A673 (cell line): Measurements from ENCODE around the gene RBFOX2.
"Not testable (repeated sequence)": the region's sequence is repeated elsewhere in the genome, so short reads cannot be mapped to it uniquely, and the experiment has no call there.

Experiments used
- CTCF ChIP-seq: fragments of 300-800, 200-600 bp; sonication (generic); conservative IDR thresholded peaks from 2 replicates; pipeline ENCODE4 v1.5.1; 2017; ENCODE audit warnings: low read depth, mild to moderate bottlenecking, antibody characterized with exemption, low read length, moderate library complexity, mixed read lengths
- EZH2 ChIP-seq: fragments of 200-600 bp; sonication (generic); IDR thresholded peaks from 2 replicates; pipeline ENCODE4 v1.6.1; 2017; ENCODE audit warnings: borderline replicate concordance, low read depth, mild to moderate bottlenecking, mixed read lengths, antibody characterized with exemption, low read length; ENCODE audit not compliant: poor library complexity, severe bottlenecking

- TF ChIP-seq CTCF, EZH2: not testable (repeated sequence)
Measured at GRCh38 chr22:35699852-35700251, 328.8 kb downstream of the RBFOX2 start.
